Measurements from ENCODE around the gene SUFU.
"Not testable (repeated sequence)": the region's sequence is repeated elsewhere in the genome, so short reads cannot be mapped to it uniquely, and the experiment has no call there.

Gene SUFU

DNA sequence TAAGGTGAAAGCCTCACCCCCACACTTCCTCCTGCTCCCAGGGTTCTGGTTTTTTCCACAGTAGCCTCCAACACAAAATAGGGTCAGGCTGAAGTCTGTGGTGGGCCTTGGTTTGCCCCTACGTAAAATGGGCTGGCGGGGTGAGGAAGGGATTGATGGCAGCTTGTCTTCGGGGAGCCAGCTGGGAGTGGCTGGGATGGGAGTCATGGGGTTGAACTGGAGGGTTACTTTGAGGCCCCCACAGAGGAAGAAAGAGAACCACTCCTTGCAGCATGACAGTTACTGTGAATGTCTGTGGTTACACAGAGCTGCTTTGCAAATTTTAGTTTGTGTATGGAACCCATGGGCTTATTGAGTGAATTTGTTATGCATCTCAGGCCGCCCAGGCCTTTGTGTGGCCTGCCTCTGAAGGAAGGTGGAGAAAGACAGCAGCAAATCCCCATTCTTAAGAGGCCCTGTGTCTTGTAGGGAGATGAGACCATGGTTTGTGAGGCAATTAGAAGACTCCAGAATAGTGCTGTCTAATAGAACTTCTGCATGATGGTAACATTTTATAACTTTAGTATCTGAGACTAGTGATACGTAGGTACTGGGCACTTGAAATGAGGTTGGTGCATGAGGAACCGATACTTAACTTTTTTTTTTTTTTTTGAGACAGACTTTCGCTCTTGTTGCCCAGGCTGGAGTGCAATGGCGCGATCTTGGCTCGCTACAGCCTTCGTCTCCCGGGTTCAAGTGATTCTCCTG, 148.6 kb downstream of the SUFU start:
- no peak for DNase-seq (ENCODE audit: low spot score)

DNA sequence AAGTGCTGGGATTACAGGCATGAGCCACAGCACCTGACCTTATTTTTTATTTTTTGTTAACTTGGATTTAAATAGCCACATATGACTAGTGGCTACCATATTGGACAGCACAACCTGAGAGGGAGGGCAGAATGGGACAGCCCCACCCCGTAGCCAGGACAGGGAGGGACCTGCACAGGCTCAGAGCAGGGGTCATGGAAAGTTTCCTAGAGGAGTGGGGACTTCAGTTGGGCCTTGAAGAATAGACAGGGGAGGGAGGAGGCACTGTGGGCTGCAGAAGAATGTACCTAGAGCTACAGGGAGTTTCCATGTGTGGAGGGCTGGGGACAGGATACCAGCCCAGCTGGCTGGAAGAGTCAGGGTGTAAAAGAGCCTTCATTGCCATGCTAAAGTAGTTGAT, 149.3 kb downstream of the SUFU start:
- DNase-seq (ENCODE audit: low spot score), result no peak

DNA sequence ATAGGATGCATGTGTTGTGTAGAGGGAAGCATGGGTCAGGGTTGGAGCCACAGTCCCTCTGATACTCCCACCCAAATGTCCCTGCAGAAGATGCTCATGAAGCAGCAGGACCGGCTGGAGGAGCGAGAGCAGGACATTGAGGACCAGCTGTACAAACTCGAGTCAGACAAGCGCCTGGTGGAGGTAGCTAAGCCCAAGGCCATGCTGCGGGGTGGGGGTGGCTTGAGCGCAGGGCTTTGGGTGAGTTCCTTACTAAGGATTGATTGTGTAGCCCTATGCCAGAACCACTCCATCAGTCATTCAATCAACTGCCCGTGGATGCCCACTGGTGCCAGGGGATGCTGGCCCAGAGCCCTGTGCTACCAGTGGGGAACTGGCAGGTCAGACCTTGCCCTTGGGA, 150.8 kb downstream of the SUFU start:
- DNase-seq (ENCODE audit: low spot score), result no peak

DNA sequence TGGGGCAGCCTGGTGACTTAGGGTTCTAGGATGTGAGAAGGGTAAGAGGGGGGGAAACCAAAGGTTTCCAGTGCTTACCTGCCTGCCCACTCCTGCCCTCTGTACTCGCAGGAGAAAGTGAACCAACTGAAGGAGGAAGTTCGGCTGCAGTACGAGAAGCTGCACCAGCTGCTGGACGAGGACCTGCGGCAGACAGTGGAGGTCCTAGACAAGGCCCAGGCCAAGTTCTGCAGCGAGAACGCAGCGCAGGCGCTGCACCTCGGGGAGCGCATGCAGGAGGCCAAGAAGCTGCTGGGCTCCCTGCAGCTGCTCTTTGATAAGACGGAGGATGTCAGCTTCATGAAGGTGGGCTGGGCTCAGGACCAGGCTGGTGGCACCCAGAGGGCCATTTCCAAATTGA, 151.2 kb downstream of the SUFU start:
- no peak for DNase-seq (ENCODE audit: low spot score)

DNA sequence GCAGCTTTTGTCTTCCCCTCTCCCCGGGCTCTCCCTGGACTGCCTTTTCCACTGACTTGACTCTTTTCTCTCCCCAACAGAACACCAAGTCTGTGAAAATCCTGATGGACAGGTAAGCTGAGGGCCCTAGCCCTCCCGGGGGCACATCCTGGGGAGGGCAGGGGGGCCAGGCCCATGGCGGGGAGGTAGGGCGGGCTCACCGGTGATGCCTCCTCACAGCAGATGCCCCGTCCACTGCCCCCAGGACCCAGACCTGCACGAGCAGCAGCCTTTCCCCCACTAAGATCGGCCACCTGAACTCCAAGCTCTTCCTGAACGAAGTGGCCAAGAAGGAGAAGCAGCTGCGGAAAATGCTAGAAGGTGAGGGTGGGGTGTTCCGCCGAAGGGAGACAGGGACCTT, 152.3 kb downstream of the SUFU start:
- no peak for DNase-seq (ENCODE audit: low spot score)

DNA sequence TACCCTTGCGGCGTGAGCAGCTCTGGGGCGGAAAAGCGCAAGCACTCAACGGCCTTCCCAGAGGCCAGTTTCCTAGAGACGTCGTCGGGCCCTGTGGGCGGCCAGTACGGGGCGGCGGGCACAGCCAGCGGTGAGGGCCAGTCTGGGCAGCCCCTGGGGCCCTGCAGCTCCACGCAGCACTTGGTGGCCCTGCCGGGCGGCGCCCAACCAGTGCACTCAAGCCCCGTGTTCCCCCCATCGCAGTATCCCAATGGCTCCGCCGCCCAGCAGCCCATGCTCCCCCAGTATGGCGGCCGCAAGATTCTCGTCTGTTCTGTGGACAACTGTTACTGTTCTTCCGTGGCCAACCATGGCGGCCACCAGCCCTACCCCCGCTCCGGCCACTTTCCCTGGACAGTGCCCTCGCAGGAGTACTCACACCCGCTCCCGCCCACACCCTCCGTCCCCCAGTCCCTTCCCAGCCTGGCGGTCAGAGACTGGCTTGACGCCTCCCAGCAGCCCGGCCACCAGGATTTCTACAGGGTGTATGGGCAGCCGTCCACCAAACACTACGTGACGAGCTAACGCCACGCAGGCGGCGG, 153.1 kb downstream of the SUFU start:
- no peak for DNase-seq (ENCODE audit: low spot score)

DNA sequence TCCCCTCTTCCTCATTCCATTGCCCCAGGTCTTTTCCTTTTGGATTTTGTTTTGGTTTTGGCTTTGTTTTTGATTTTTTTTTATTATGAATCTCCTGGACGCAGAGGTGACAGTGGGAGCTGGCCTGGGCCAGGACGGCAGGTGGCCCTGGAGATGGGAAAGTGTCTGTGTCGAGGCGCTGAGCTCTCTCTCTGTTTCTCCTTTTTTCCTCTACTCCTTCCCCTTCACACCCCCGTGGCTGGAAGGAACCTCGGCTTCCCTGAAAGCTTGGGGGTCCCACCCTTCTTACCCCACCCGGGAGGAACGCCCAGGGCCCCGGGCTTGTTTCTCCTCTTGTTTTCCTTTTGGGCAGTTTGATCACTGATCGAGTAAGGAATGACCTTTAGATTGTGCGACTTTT, 153.7 kb downstream of the SUFU start:
- DNase-seq (ENCODE audit: low spot score), result no peak

DNA sequence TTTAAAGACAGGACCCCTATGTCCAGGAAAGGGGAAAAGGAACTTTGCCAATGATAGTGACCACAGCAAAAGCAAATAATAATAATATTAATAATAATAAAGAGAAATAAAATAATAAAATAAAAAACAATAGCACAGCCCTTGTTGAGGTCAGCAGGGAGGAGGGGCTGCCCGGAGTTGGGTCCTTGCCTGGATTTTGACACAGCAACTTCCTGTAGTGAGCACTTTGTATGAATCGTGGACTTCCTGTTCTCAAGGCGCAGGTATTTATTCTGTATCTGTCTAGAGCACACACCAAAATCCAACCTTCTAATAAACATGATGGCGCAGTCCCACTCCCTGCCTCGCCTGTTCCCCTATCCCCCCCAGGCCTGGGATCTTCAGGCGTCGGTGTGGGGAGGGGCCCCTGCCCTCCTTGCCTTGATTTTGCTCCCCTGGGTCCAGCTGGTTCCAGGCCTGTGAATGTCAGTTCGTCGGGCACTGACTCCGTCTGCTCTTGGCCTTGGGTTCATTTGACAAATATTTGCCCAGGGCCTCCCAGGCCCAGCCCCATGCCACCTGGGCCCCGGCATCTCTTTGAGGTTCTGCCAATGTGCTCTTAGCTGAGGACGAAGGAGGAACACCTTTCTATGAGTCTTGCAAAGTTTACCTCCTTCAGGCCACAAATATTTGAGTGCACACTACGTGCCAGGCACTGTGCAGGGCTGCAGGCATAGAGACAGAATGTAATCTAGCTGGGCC, 154.4 kb downstream of the SUFU start:
- DNase-seq (ENCODE audit: low spot score), result no peak

DNA sequence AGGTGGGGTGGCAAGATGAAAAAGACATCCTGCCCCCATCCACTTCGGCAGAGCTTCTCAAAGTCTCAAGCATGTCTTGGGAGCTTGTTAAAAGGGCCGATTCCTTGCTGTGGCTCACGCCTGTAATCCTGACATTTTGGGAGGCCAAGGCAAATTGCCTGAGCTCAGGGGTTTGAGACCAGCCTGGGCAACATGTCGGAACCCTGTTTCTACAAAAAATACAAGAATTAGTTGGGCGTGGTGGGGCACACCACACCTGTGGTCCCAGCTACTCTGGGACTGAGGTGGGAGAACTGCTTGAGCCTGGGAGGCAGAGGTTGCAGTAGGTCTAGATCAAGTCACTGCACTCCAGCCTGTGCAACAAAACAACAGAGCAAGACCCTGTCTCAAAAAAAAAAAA, 155.0 kb downstream of the SUFU start:
- DNase-seq (ENCODE audit: low spot score), result no peak

DNA sequence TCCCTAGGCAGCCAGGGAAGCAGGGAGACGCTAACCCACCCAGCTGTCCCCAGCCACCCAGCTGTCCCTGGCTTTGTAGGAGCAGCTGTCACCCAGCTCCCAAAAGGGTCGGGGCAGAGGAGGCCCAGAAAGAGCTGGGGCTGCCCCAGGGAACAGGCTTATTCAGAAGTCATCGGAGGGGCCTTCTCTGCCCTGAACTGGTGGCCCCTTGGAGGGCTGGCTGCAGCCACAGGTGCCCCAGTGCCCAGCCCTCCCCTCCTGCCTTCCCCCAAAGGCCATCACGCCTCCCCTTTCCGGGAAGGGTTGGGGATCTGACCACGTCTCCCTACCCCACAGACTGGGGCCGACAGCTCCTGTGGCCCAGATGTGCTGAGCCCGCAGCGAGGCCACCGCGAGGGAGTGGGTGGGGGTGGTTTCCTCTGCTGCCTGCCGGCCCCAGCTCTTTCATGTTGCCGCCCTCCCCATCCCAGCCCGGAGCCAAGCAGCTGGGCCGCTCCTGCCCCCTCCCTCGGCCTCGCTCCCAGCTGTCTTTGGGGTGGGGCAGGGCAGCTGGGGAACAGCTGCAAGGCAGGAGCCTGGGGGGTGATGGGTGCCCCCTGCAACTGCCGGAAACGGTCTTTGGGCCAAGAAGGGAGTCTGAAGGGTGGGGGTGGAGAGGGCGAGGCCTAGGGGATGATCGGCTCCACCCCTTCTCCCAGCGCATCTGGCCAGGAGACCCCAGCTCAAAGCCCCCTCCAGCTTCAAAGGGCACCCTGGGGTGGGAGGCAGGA, 157.3 kb downstream of the SUFU start:
- peak; percentile 81 for DNase-seq (ENCODE audit: low spot score)

DNA sequence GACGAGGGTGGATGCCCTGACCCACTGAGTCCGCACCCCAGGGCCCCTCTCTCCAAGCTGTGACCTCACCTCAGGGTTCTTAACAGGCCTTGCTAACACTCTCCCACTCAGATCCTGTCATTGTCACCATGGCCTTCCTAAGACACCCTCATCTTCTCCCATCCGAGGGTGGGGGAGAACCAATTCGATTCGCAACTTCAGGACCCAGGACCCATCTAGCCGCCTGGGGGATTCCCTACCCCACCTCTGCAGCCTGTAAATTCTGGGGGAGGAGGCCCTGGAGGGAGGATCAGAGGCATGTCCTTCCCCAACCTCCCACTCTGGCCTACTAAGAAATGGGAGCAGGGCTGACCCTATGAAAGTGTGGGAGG, 157.9 kb downstream of the SUFU start:
- no peak for DNase-seq (ENCODE audit: low spot score)

DNA sequence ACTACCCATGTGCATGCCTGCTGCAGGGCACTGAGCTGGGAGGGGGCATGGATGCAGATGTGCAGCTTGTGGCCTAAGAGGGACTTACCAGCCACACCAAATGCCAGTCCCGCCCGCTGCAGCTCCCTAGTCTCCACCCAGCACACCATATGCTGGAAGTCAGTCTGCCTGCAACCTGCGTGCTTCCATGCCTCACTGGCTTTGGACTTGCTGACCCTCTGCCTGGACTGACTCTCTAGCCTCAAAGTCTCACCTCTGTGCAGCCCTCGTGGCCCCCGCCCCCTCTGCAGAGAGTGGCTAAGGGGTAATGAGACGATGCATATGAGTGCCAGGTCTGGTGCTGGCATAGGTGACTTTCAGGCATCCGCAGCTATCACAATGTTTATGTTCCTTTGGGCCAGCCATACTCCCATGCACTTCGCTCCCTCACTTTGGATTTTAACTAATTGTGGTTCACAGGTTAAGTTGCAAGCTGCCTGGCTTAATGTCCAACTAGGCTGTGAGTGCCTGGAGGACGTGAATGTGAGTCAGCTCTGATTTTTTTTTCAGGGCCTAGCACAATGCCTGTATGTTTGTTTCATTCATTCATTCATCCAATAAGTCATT, 162.2 kb downstream of the SUFU start:
- no peak for DNase-seq (ENCODE audit: low spot score)

DNA sequence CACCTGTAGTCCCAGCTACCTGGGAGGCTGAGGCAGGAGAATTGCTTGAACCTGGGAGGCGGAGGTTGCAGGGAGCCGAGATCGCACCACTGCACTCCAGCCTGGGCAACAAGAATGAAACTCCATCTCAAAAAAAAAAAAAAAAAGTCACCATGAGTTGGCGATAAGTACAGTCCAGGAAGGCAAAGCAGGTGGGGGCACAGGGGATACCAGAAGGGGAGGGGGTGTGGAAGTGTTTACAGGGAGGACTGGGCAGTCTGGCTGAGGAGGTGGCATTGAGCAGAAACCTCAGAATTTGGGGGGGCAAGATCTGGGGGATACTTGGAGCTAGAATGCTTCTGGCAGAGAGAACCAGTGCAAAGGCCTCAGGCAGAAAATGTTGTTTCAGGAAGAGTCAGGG, 163.6 kb downstream of the SUFU start:
- not testable (repeated sequence) for DNase-seq (ENCODE audit: low spot score)

DNA sequence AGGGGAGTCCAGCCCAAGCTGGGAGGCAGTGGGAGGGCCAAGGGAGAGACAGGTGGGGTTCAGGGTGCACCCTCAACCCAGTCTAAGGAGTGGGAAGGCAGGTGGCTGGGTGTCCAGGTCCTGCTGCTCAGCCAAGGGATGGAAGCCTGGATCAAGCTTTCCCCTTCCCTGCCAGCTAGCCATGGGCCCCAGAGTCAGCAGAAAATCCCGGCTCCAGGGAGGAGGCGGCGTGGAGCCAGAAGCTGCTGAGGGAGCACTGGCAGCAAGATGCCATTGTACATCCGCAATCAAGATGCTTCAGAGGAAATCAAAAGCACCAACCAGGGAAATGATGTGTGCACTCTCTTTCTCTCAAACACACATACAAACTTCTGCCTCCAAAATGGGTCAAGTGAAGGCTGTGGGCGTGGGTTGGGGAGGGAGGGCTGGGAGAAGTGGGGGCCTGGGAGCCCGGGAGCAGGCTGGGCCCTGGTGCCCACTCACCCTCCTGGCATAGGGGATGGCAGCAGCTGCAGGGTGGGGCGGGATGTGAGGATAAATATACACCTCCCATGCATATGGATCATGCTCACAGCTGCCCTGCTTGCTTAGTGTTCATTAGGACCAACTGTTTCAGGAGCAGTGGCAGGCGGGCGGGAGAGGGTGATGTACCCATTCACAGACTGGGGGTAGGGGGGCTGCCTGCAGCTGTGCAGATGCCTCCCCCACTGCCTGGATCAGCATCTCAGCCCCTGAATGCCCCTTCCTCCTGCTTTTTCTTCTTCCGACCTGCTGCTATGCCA, 164.7 kb downstream of the SUFU start:
- DNase-seq (ENCODE audit: low spot score), result no peak

DNA sequence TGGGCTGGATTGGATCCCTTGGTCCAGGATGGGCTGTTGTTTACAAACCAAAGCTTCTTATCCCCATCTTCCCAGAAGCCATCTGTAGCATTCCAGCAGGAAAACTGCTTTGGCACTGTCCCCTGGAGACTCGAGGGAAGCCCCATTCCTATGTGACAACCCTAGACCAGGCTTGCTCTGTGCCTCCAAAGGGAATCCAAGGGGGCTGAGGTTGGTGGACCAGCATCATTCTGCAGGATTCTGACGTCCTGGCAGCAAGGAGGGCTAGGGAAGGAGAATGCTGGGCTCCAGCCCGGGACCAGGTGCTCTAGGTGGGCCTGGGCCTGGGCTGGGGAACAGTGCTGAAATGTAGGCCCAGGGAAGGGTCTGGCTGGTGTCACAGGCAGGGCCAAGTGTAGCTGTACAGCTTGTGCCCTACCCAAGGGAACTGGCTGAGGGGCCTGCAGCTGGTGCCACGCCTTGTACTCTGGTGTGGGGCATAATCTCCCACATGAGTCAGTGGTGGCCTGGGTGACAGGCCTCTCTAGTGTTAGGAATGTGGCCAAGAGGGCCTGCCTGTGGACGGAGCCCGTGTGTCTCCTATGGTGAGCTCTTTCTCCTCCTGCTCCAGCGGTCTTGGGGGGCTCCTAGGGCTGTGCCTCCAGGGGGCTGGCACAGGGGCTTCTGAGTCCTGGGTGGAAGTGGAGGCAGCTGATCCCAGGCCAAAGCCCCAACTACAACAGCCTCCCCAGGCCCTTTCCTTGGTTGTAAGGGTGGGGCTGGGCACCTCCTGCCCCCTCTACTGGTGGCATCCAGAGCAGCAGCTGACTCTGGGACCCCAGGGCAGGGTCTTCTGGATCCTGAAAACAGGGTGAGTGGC, 165.7 kb downstream of the SUFU start:
- DNase-seq (ENCODE audit: low spot score), result peak; percentile 82

DNA sequence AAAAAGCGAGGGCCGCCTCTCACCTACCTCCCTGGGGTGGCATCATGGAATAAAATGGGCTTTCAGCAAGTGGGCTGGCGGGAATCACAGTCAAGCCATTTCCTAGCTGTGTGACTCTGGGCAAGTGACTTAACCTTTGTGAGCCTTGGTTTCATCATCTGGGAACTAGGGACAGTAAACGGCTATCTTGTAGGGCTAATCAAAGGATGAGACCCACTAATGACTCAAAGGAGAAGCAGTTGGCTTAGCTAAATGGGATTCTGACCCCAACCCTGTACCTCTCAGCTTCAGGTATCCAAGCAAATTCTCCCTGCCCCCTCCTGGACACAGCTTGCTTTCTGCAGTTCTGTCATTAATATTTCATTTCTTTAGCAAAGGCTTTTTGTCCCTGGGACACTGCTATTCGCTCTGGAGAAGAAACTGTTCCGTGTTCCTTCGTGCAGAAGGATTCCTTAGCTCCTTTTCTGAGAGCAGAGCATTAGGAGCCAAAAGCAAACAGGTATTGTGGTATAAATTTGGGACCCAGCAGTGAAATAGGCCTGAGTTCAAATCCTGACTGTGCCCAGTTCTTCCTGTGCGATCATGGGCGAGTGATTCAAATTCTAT, 166.4 kb downstream of the SUFU start:
- DNase-seq (ENCODE audit: low spot score), result no peak

DNA sequence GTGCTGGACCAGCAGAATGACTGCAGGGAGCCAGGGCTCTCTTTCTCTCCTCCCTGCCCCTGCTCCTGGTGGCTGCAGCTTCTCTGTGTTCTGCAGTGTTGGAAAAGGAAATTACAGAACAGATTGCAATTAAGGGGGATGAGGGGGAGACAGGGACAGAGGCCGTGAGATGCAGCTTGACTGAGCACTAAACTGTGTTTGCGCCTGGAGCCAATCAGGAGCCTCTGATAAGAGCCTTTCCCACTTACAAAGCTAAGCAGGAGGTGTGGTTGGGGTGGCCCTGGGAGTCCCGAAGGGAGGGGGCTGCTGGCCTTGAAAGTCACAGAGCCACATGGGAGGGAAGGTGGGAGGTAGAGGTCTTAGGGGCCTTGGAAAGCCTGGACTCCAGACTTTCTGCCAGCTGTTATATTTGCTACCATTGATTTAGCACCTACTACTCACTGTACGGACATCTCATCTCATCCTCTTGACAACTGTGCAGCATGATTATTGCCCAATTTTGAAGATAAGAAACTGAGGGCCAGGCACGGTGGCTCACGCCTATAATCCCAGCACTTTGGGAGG, 167.2 kb downstream of the SUFU start:
- DNase-seq (ENCODE audit: low spot score), result no peak

DNA sequence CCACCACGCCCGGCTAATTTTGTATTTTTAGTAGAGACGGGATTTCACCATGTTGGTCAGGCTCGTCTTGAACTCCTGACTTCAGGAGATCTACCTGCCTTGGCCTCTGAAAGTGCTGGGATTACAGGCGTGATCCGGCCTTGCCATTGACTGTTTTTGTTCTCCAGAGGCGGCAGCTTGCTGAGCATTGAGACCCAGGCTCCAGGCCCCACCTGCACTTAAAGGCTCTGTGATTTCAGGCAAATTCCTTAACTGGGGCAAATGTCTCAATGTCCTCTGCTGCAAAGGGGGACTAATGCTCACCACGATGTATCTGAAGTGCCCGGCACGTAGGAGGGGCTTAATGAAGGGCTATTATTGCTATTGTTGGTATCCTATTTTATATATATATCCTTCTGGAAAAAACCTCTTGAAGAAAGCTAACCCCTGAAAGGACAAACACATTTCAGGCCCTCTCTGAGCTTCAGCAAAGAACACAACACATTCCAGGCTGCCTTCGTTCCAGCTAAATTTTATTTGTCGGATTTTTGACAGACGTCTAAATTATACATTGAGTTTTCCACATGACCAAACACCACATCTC, 169.6 kb downstream of the SUFU start:
- no peak for DNase-seq (ENCODE audit: low spot score)

DNA sequence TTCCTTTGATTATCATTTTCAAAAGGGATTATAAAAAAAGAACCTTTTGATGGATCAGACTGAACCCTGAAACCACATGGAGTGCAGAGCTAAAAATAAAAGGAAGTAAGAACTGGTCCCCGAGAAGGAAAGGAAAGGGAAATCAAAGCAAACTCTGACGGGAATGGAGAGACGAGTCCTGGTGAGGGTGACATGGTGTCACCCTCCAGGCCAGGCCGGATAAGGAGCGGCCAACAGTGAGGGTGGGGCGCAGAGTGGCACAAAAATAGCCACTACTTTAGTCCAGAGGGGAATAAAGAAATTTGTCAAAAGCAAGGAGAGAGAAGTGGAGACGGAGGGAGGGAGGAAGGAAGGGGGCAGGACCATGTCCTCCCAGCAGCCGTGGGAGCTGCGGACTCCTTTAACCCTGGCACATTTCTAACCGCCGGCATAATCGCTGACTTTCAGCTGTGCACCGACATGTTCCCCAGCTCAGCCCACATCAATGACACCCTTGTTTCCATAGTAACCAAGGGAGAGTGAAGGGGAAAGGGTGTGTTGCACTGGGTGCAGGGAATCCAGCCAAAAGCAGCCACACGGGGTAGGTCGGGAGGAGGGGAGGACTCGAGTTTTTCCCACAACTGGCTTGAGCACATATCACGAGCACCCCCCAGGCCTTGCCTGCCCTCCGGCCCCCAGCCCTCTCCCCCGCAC, 170.2 kb downstream of the SUFU start:
- DNase-seq (ENCODE audit: low spot score), result peak; percentile 72

Measured in AG20443 (cell line).